HG03520 (cell line): ENCODE data around the gene PXDN.
"Not testable (repeated sequence)": the region's sequence is repeated elsewhere in the genome, so short reads cannot be mapped to it uniquely, and the experiment has no call there.

ENCODE experiments used
- ATAC-seq: cut with Tn5 transposase; IDR thresholded peaks from one replicate; pipeline ENCODE4 v1.9.1; 2021; ENCODE audit warnings: mild to moderate bottlenecking, moderate library complexity; ENCODE audit not compliant: unreplicated experiment

The PXDN gene

GRCh38 chr2:1727796-1728474, 16.4 kb downstream of the PXDN start:
- ATAC-seq, result no peak

DNA sequence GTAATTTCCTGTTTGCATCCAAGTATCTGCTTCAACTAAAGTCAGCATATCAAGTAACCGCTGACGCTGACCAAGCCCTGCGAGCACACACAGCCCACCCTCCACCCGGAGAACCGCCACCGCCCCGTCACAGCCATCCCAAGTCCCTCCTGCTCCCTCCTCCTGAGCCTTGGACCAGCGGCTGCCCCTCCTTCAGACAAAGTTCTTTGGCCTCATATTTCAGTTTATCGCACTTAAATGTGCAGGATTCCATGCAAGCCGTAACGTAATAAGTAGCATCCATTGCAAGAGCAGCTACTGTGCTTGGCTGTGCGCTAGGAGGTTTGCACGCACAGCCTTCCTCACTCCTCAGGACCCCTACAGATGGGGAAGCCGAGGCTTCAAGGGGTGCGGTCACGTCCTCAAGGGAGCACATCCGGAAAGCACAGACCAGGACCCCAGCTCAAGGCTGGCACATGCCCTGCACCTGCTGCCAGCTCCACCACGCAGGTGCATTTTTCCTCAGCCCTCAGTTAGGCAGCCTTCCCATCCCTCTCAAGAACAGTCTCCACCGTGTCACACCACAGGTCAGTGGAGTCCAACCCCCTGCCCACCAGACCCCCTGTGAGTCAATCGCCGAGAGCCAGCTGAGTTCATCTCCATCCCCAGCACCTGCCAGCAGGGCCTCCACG, 17.1 kb downstream of the PXDN start:
- no peak for ATAC-seq

- no peak for ATAC-seq
Observed at GRCh38 chr2:1726558-1726957, 17.8 kb downstream of the PXDN start.

- not testable (repeated sequence) for ATAC-seq
Observed at GRCh38 chr2:1724351-1724750, 20.0 kb downstream of the PXDN start.

DNA sequence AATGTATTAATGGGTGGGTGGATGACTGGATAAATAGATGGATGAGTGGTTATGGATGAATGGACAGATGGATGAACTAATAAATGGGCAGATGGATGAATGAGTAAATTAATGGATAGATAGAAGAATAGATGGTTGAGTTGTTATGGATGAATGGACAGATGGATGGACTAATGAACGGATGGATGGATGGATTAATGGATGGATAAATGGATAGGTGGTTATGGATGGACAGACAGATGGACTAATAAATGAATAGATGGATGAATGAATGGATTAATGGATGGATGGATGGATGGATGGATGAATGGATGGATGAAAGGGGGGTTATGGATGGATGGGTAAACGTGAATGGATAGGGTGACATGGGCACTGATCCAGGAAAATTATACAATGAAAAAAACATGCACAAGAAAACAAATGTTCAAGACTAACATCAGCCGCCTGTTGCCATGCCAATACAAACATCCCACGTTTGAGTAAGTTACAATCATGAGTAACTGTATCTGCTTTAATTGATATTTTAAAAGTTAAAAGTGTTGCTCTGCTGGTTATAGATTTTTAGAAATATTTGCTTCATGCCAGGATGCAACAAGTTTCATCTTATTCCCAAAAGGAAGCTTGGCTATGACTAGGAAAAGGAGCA, 20.8 kb downstream of the PXDN start:
- no peak for ATAC-seq

- no peak for ATAC-seq
Observed at GRCh38 chr2:1722692-1723091, 21.6 kb downstream of the PXDN start.

GRCh38 chr2:1721706-1722646, 22.3 kb downstream of the PXDN start:
- no peak for ATAC-seq

DNA sequence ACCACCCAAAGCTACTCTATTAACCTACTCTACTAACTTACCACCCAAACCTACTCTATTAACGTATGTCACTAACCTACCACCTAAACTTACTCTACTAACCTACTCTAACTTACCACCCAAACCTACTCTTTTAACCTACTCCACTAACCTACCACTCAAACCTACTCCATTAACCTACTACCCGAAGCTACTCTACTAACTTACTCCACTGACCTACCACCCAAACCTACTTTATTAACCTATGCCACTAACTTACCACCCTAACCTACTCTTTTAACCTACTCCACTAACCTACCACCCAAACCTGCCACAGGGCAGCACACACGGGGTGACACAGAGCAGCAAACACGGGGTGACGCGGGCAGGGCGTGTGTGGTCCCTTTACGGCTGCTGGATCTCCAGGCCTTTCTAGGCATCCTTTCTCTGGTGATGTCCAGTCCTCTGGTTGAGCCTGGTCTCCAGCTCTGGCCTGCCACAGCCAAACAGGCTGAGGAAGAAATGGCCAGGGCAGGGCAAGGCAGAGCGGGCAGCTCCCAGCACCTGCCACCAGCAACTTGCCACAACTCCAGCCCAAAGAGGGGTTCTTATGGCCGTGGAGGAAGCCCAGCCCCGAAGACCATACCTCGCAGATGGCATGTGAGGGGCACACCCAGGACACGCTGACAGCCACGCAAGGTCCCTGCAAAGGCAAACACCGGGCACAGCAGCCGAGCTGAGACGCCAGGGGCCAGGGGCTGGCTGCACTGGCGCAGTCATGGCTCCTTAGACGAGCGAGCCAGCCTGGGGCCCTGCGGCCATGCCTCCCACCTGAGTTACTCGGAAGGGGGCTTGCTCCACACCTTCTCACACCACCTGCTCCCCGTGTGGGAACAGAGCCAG, 25.7 kb downstream of the PXDN start:
- ATAC-seq, result no peak

GRCh38 chr2:1717113-1717512, 27.2 kb downstream of the PXDN start:
- ATAC-seq, result no peak

DNA sequence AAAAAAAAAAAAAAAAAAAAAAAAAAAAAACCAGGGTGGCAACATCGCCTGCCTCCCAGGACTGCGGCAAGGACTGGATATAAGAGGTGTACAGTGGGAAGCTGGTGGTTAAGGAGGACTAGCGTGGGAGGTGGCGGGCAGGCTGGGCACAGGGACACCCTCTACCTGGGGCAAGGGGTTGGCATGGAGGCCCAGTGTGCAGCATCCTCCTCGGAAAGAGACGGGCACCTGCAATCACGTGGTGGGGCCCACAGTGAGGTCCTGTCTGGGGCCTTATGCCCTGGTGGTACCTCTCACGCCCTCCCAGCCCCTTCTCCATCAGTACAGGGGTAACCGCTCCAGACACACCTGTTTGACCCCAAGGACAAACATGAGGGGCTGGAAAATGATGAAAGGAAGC, 27.9 kb downstream of the PXDN start:
- ATAC-seq, result no peak

DNA sequence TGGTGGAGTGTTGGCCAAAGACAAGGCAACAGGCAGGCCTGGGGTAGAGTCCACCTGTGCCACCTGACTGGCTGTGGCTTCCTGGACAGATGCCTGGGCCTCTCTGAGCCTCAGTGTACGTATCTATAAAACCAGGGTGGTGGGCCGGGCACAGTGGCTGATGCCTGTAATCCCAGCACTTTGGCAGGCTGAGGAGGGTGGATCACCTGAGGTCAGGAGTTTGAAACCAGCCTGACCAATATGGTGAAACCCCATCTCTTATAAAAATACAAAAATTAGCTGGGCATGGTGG, 28.4 kb downstream of the PXDN start:
- not testable (repeated sequence) for ATAC-seq

DNA sequence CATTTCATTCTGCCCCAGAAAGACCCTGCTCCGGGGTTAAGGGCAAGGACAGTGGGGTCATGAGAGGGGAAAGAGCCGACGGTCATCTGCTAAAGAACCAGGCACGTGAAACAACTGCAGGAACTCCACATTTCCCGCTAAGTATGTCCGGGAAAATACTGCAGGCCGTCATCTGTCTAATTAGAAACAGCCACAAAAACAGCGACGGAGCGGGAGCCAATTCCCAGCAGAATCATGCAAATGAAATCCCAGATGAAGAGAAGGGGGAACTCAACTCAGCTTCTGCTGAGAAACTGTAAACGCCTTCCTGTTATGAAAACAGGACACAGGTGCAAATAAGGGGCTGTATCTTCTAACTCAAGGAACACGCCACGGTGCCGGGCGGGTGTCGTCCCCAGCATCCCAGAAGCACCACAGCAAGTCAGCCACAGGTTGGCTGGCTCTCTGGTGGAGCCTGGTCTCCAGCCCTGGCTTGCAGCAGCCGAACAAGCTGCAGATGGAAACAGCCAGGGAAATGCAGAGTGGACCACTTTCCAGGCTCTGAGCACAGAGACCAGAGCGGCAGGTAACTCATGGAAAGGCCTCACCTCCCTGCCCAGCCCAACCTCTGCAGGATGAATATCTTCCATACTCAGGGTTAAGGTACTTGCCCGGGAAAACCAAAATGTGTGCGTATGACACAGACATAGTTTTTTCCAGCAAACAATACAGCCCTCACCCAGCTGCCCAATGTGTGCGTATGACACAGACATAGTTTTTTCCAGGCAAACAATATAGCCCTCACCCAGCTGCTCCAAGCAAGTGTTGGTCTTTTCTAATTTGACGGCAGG, 28.9 kb downstream of the PXDN start:
- no peak for ATAC-seq

GRCh38 chr2:1714291-1715064, 29.8 kb downstream of the PXDN start:
- ATAC-seq, result no peak

DNA sequence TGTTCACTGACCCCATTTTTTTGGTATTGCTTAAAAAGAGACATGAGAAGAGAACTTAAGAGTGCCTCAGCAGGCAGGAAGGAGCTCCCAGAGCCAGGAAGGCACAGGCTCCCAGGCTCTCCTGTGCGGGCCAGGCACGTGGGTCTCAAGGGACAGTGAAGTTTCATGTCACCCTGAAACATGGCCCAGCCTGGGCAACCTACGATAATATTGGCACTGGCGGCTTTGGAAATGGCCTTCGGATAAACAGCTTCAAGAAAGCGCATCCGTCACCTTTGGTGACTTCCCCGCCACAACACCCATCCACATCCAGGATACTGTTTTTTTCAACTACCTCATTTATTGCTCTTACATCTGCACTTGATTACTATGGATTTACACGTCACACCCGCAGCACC, 30.5 kb downstream of the PXDN start:
- ATAC-seq, result no peak

- no peak for ATAC-seq
Observed at GRCh38 chr2:1713142-1713838, 31.0 kb downstream of the PXDN start.

- no peak for ATAC-seq
Observed at GRCh38 chr2:1709946-1710560, 34.3 kb downstream of the PXDN start.

- no peak for ATAC-seq
Observed at GRCh38 chr2:1709335-1709605, 35.0 kb downstream of the PXDN start.
